Right lobe of liver (tissue), 4 donors: ENCODE measurements around the gene OGFOD3.

Experiments
- POLR2A ChIP-seq: fragments of 450-650 bp; IDR thresholded peaks from one replicate; pipeline ENCODE4 v1.6.1; 2017; ENCODE audit warnings: antibody characterized with exemption, mild to moderate bottlenecking
- TF ChIP-seq, protein P1 (sequence below), 4 donors: fragments of 200-600 bp in 3 of 4; fragments of 450-650 bp in 1 of 4; IDR thresholded peaks; one replicate each; pipeline versions ENCODE4 v1.5.1 to v1.8.0; 2016 to 2022; ENCODE audit warnings: antibody characterized with exemption in 4 of 4, mild to moderate bottlenecking in 2 of 4
- donor health status: DM: no; HTN: no; CAD: no.
- donor health status: DM: no; HTN: no; CAD: no.
- donor health status: DM: no; HTN: yes; CAD: no.

DNA sequence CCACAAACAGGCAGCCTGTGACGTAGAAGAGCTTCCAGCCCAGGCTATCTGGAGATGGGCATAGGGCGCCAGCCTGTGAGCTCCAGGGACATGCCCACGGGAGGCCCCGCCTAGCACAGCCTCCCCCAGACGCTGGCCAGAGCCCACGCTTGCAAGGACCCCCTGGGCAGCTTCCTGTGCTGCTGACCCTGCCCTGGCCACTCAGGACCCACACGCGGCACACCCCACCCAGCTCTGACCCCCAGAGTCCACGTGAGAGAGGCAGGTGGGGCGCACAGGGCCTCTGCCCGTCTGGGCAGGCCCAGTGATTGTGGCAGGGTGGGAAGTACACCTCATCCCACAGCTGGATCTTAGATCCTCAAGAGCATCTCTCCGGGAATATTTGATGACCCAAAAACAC, 28.3 kb upstream of the OGFOD3 start:
- TF ChIP-seq, protein P1, sequence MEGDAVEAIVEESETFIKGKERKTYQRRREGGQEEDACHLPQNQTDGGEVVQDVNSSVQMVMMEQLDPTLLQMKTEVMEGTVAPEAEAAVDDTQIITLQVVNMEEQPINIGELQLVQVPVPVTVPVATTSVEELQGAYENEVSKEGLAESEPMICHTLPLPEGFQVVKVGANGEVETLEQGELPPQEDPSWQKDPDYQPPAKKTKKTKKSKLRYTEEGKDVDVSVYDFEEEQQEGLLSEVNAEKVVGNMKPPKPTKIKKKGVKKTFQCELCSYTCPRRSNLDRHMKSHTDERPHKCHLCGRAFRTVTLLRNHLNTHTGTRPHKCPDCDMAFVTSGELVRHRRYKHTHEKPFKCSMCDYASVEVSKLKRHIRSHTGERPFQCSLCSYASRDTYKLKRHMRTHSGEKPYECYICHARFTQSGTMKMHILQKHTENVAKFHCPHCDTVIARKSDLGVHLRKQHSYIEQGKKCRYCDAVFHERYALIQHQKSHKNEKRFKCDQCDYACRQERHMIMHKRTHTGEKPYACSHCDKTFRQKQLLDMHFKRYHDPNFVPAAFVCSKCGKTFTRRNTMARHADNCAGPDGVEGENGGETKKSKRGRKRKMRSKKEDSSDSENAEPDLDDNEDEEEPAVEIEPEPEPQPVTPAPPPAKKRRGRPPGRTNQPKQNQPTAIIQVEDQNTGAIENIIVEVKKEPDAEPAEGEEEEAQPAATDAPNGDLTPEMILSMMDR (IDR thresholded peaks at IDR 0.05), result no peak
- TF ChIP-seq POLR2A, result no peak
